HG02623 (cell line): ENCODE measurements around the gene UGT1A8.
"Not testable (repeated sequence)": the region's sequence is repeated elsewhere in the genome, so short reads cannot be mapped to it uniquely, and the experiment has no call there.

ENCODE experiments used
- ATAC-seq: cut with Tn5 transposase; IDR thresholded peaks from one replicate; pipeline ENCODE4 v1.9.1; 2021; ENCODE audit warnings: moderate library complexity; ENCODE audit not compliant: unreplicated experiment

The UGT1A8 gene

GRCh38 chr2:233711312-233712008, 94.0 kb downstream of the UGT1A8 start:
- no peak for ATAC-seq

GRCh38 chr2:233712611-233713261, 95.3 kb downstream of the UGT1A8 start, which contains the start of gene UGT1A5:
Gene UGT1A5 (plus strand): TSS chr2:233712907. CDS start chr2:233712992, 85 bp downstream.
- no peak for ATAC-seq

GRCh38 chr2:233713262-233713615, 95.8 kb downstream of the UGT1A8 start:
- no peak for ATAC-seq

- no peak for ATAC-seq
These were observed 96.7 kb downstream of the UGT1A8 start for GRCh38 chr2:233714121-233714520.

- ATAC-seq: no peak
These were observed 101.1 kb downstream of the UGT1A8 start, which contains the start of gene UGT1A4 for GRCh38 chr2:233718552-233718951. Gene UGT1A4 (plus strand): TSS chr2:233718736. CDS start chr2:233718821, 85 bp downstream.

GRCh38 chr2:233728723-233729301, 111.4 kb downstream of the UGT1A8 start, which contains the start of gene UGT1A3:
Gene UGT1A3 (plus strand): TSS chr2:233729042. CDS start chr2:233729127, 85 bp downstream.
- no peak for ATAC-seq

GRCh38 chr2:233736868-233737653, 119.6 kb downstream of the UGT1A8 start:
- not testable (repeated sequence) for ATAC-seq

GRCh38 chr2:233740870-233741269, 123.4 kb downstream of the UGT1A8 start:
- ATAC-seq: no peak

- ATAC-seq: no peak
These were observed 126.2 kb downstream of the UGT1A8 start for GRCh38 chr2:233743464-233744259.

- ATAC-seq: no peak
These were observed 127.8 kb downstream of the UGT1A8 start for GRCh38 chr2:233745073-233745755.

GRCh38 chr2:233745838-233746237, 128.4 kb downstream of the UGT1A8 start:
- ATAC-seq: not testable (repeated sequence)

GRCh38 chr2:233746475-233747282, 129.2 kb downstream of the UGT1A8 start:
- ATAC-seq: no peak

GRCh38 chr2:233747283-233747544, 129.8 kb downstream of the UGT1A8 start:
- ATAC-seq: no peak

- ATAC-seq: not testable (repeated sequence)
These were observed 133.3 kb downstream of the UGT1A8 start for GRCh38 chr2:233750689-233751088.

GRCh38 chr2:233751212-233752009, 134.0 kb downstream of the UGT1A8 start:
- not testable (repeated sequence) for ATAC-seq

GRCh38 chr2:233754872-233755611, 137.6 kb downstream of the UGT1A8 start:
- ATAC-seq: no peak

GRCh38 chr2:233756429-233757081, 139.1 kb downstream of the UGT1A8 start:
- no peak for ATAC-seq
